ENCODE data around the gene ADGRG3. TPM values are rescaled to one million over a fixed set of nuclear protein-coding genes. Genes with fewer than 3 reads are reported as not detected.
A peak's percentile ranks its signal among the peaks of the same experiment; 100 is the strongest.

ADGRG3 gene
- total and polyA plus RNA-seq, 2 of the 13 experiments (the other 11 are each of a cell fraction or from before 2014, with no cell fraction given) = 2.7 to 11.8 TPM

DNA sequence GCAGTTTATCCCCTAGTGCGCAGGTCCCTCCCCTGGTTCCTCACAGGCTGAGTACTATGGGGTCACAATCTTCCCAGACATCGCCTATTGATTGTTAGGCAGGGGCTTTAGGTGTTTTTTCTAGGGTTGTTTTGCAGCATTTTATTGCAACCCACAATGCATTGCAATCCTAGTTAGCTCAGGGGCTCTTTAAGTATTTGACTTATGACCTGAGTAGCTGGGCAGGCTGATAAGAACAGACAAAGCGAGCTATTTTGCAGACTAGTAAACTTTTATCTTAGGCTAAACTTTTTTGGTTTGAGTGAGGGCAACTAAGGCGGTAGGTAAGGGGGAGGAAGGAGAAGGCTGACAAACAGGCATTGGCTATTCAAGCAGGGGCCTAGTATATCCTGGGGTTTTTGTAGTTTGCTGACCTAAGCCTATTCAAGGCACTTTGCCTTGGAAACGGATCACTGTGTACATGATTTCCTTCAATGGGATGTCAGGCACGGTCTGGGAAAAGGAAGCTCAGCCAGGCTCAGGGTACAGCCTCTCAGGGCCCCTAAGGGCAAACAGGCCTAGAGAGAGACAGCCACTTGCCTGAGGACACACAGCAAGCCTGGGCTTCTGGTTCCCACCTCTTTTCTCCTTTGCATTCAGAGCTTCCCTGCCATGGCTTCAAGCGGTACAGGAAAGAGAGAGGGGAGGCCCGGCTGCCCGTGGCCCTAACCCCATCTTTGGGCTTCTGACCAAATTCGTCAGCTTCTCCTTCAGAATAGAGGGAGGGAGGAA, 32.9 kb downstream of the ADGRG3 start (continued):
- TF ChIP-seq NR3C1 (CRISPR knock-in tag; IDR thresholded peaks at IDR 0.05) = no peak
- TF ChIP-seq HDAC2 (CRISPR knock-in tag; IDR thresholded peaks at IDR 0.05) = peak; percentile 56; the same call in 1 of the 2 replicates
- TF ChIP-seq NCOA2 (CRISPR knock-in tag; IDR thresholded peaks at IDR 0.05) = peak; percentile 54; the same call in 1 of the 2 replicates
- no peak for TF ChIP-seq RARG (CRISPR knock-in tag; IDR thresholded peaks at IDR 0.05; ENCODE audit: low read depth)
- no peak for TF ChIP-seq ZFP41 (CRISPR knock-in tag; IDR thresholded peaks at IDR 0.05; ENCODE audit: borderline replicate concordance)
- peak; percentile 46 for TF ChIP-seq ZNF781 (CRISPR knock-in tag; IDR thresholded peaks at IDR 0.05; ENCODE audit: borderline replicate concordance, not compliant biosample characterization)
- TF ChIP-seq RORA (CRISPR knock-in tag; IDR thresholded peaks at IDR 0.05) = no peak
- TF ChIP-seq TOE1 (CRISPR knock-in tag; IDR thresholded peaks at IDR 0.05) = no peak
- no peak for TF ChIP-seq TRIM22 (IDR thresholded peaks at IDR 0.05)
- TF ChIP-seq ETV6 (CRISPR knock-in tag; conservative IDR thresholded peaks at IDR 0.05) = no peak
- TF ChIP-seq, protein P1, sequence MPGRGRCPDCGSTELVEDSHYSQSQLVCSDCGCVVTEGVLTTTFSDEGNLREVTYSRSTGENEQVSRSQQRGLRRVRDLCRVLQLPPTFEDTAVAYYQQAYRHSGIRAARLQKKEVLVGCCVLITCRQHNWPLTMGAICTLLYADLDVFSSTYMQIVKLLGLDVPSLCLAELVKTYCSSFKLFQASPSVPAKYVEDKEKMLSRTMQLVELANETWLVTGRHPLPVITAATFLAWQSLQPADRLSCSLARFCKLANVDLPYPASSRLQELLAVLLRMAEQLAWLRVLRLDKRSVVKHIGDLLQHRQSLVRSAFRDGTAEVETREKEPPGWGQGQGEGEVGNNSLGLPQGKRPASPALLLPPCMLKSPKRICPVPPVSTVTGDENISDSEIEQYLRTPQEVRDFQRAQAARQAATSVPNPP (CRISPR knock-in tag; IDR thresholded peaks at IDR 0.05) = no peak
- no peak for TF ChIP-seq BCL3 (CRISPR knock-in tag; IDR thresholded peaks at IDR 0.05)
- TF ChIP-seq ZNF282 (IDR thresholded peaks at IDR 0.05; ENCODE audit: partially characterized antibody) = no peak
- TF ChIP-seq SOX5 (CRISPR knock-in tag; IDR thresholded peaks at IDR 0.05; ENCODE audit: borderline replicate concordance) = no peak
- TF ChIP-seq ZBTB14 (CRISPR knock-in tag; IDR thresholded peaks at IDR 0.05) = no peak
- TF ChIP-seq, protein P2, sequence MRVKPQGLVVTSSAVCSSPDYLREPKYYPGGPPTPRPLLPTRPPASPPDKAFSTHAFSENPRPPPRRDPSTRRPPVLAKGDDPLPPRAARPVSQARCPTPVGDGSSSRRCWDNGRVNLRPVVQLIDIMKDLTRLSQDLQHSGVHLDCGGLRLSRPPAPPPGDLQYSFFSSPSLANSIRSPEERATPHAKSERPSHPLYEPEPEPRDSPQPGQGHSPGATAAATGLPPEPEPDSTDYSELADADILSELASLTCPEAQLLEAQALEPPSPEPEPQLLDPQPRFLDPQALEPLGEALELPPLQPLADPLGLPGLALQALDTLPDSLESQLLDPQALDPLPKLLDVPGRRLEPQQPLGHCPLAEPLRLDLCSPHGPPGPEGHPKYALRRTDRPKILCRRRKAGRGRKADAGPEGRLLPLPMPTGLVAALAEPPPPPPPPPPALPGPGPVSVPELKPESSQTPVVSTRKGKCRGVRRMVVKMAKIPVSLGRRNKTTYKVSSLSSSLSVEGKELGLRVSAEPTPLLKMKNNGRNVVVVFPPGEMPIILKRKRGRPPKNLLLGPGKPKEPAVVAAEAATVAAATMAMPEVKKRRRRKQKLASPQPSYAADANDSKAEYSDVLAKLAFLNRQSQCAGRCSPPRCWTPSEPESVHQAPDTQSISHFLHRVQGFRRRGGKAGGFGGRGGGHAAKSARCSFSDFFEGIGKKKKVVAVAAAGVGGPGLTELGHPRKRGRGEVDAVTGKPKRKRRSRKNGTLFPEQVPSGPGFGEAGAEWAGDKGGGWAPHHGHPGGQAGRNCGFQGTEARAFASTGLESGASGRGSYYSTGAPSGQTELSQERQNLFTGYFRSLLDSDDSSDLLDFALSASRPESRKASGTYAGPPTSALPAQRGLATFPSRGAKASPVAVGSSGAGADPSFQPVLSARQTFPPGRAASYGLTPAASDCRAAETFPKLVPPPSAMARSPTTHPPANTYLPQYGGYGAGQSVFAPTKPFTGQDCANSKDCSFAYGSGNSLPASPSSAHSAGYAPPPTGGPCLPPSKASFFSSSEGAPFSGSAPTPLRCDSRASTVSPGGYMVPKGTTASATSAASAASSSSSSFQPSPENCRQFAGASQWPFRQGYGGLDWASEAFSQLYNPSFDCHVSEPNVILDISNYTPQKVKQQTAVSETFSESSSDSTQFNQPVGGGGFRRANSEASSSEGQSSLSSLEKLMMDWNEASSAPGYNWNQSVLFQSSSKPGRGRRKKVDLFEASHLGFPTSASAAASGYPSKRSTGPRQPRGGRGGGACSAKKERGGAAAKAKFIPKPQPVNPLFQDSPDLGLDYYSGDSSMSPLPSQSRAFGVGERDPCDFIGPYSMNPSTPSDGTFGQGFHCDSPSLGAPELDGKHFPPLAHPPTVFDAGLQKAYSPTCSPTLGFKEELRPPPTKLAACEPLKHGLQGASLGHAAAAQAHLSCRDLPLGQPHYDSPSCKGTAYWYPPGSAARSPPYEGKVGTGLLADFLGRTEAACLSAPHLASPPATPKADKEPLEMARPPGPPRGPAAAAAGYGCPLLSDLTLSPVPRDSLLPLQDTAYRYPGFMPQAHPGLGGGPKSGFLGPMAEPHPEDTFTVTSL (CRISPR knock-in tag; IDR thresholded peaks at IDR 0.05; ENCODE audit: borderline replicate concordance) = no peak
- TF ChIP-seq, protein P3, sequence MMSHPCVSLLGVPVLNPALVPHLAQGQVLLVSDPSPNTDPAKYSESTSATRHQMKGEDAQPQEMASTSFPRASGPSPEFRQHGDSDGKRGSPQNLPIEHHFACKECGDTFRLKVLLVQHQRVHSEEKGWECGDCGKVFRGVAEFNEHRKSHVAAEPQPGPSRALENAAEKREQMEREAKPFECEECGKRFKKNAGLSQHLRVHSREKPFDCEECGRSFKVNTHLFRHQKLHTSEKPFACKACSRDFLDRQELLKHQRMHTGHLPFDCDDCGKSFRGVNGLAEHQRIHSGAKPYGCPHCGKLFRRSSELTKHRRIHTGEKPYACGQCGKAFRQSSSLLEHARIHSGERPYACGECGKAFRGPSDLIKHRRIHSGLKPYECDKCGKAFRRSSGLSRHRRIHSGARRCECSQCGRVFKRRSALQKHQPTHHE (CRISPR knock-in tag; IDR thresholded peaks at IDR 0.05; ENCODE audit: borderline replicate concordance) = no peak

Data from HepG2 (cell line).